HEK293 (cell line): ENCODE measurements around the gene AP5S1.

ENCODE experiments used
- ELK4 ChIP-seq: IDR thresholded peaks from 2 replicates; pipeline ENCODE4 v1.6.1; 2011; ENCODE audit warnings: mild to moderate bottlenecking, low read depth, low read length, borderline replicate concordance
- GLIS1 ChIP-seq: fragments of 450-650 bp; formaldehyde crosslinking; IDR thresholded peaks from 2 replicates; pipeline ENCODE4 v1.5.1; 2016; ENCODE audit warnings: missing biosample characterization, missing genetic modification characterization
- KLF9 ChIP-seq: fragments of 450-650 bp; formaldehyde crosslinking; IDR thresholded peaks from 2 replicates; pipeline ENCODE4 v1.5.1; 2016; ENCODE audit warnings: missing biosample characterization, missing genetic modification characterization, low read depth
- MYNN ChIP-seq: fragments of 450-650 bp; formaldehyde crosslinking; IDR thresholded peaks from 2 replicates; pipeline ENCODE4 v1.5.1; 2016; ENCODE audit warnings: missing biosample characterization, missing genetic modification characterization, borderline replicate concordance
- PRDM1 ChIP-seq: fragments of 450-650 bp; formaldehyde crosslinking; IDR thresholded peaks from 2 replicates; pipeline ENCODE4; 2016; ENCODE audit warnings: missing biosample characterization, missing genetic modification characterization
- SCRT2 ChIP-seq: fragments of 450-650 bp; formaldehyde crosslinking; IDR thresholded peaks from 2 replicates; pipeline ENCODE4 v1.5.1; 2016; ENCODE audit warnings: missing biosample characterization, missing genetic modification characterization
- TRIM28 ChIP-seq: IDR thresholded peaks from 2 replicates; pipeline ENCODE4 v1.6.1; 2011; ENCODE audit warnings: low read length, control low read depth, borderline replicate concordance
- YY1 ChIP-seq: fragments of 450-650 bp; formaldehyde crosslinking; IDR thresholded peaks from 2 replicates; pipeline ENCODE4 v1.5.1; 2018; ENCODE audit warnings: missing biosample characterization, missing genetic modification characterization
- ZBTB48 ChIP-seq: fragments of 450-650 bp; formaldehyde crosslinking; IDR thresholded peaks from 2 replicates; pipeline ENCODE4 v1.5.1; 2016; ENCODE audit warnings: missing biosample characterization, missing genetic modification characterization
- ZFHX2 ChIP-seq: fragments of 450-650 bp; formaldehyde crosslinking; conservative IDR thresholded peaks from 2 replicates; pipeline ENCODE4 v1.5.1; 2016; ENCODE audit warnings: missing biosample characterization, missing genetic modification characterization
- ZIC2 ChIP-seq: fragments of 450-650 bp; formaldehyde crosslinking; IDR thresholded peaks from 2 replicates; pipeline ENCODE4 v1.5.1; 2016; ENCODE audit warnings: missing biosample characterization, missing genetic modification characterization
- ZNF10 ChIP-seq: fragments of 450-650 bp; formaldehyde crosslinking; IDR thresholded peaks from 2 replicates; pipeline ENCODE4 v1.5.1; 2017; ENCODE audit warnings: missing biosample characterization, missing genetic modification characterization
- ZNF133 ChIP-seq: fragments of 450-650 bp; formaldehyde crosslinking; IDR thresholded peaks from 2 replicates; pipeline ENCODE4 v1.5.1; 2016; ENCODE audit warnings: missing biosample characterization, missing genetic modification characterization
- ZNF146 ChIP-seq: fragments of 450-650 bp; formaldehyde crosslinking; IDR thresholded peaks from 2 replicates; pipeline ENCODE4 v1.5.1; 2016; ENCODE audit warnings: missing biosample characterization, missing genetic modification characterization
- ZNF157 ChIP-seq: fragments of 450-650 bp; formaldehyde crosslinking; IDR thresholded peaks from 2 replicates; pipeline ENCODE4 v1.5.1; 2016; ENCODE audit warnings: missing biosample characterization, missing genetic modification characterization
- ZNF248 ChIP-seq: fragments of 450-650 bp; formaldehyde crosslinking; IDR thresholded peaks from 2 replicates; pipeline ENCODE4 v1.5.1; 2017; ENCODE audit warnings: missing biosample characterization, missing genetic modification characterization
- ZNF302 ChIP-seq: fragments of 450-650 bp; formaldehyde crosslinking; IDR thresholded peaks from 2 replicates; pipeline ENCODE4 v1.5.1; 2016; ENCODE audit warnings: missing biosample characterization, missing genetic modification characterization, low read depth
- ZNF341 ChIP-seq: fragments of 450-650 bp; formaldehyde crosslinking; IDR thresholded peaks from 2 replicates; pipeline ENCODE4; 2016; ENCODE audit warnings: low read depth, missing biosample characterization, missing genetic modification characterization
- ZNF350 ChIP-seq: fragments of 450-650 bp; formaldehyde crosslinking; IDR thresholded peaks from 2 replicates; pipeline ENCODE4 v1.5.0; 2017; ENCODE audit warnings: missing biosample characterization, mild to moderate bottlenecking, missing genetic modification characterization
- ZNF416 ChIP-seq: fragments of 450-650 bp; formaldehyde crosslinking; IDR thresholded peaks from 2 replicates; pipeline ENCODE4 v1.5.1; 2016; ENCODE audit warnings: missing biosample characterization, missing genetic modification characterization
- ZNF433 ChIP-seq: fragments of 450-650 bp; formaldehyde crosslinking; IDR thresholded peaks from 2 replicates; pipeline ENCODE4 v1.5.1; 2016; ENCODE audit warnings: missing biosample characterization, missing genetic modification characterization, low read depth
- ZNF518A ChIP-seq: fragments of 450-650 bp; formaldehyde crosslinking; conservative IDR thresholded peaks from 2 replicates; pipeline ENCODE4 v1.5.1; 2016; ENCODE audit warnings: low read depth, missing biosample characterization, missing genetic modification characterization
- ZNF549 ChIP-seq: fragments of 450-650 bp; IDR thresholded peaks from 2 replicates; pipeline ENCODE4 v1.5.1; 2018; ENCODE audit warnings: missing biosample characterization, missing genetic modification characterization, mild to moderate bottlenecking, inconsistent platforms, moderate library complexity
- ZNF558 ChIP-seq: fragments of 450-650 bp; formaldehyde crosslinking; IDR thresholded peaks from 2 replicates; pipeline ENCODE4 v1.5.1; 2016; ENCODE audit warnings: missing biosample characterization, missing genetic modification characterization
- ZNF560 ChIP-seq: fragments of 450-650 bp; formaldehyde crosslinking; IDR thresholded peaks from 2 replicates; pipeline ENCODE4 v1.5.1; 2017; ENCODE audit warnings: missing biosample characterization, missing genetic modification characterization, borderline replicate concordance
- ZNF580 ChIP-seq: fragments of 450-650 bp; formaldehyde crosslinking; IDR thresholded peaks from 2 replicates; pipeline ENCODE4 v1.5.1; 2016; ENCODE audit warnings: missing biosample characterization, missing genetic modification characterization
- ZNF610 ChIP-seq: fragments of 450-650 bp; formaldehyde crosslinking; IDR thresholded peaks from 2 replicates; pipeline ENCODE4 v1.5.1; 2016; ENCODE audit warnings: missing biosample characterization, missing genetic modification characterization, borderline replicate concordance
- ZNF624 ChIP-seq: fragments of 450-650 bp; formaldehyde crosslinking; IDR thresholded peaks from 2 replicates; pipeline ENCODE4 v1.5.1; 2017; ENCODE audit warnings: missing biosample characterization, missing genetic modification characterization
- ZNF654 ChIP-seq: fragments of 450-650 bp; formaldehyde crosslinking; IDR thresholded peaks from 2 replicates; pipeline ENCODE4 v1.5.1; 2016; ENCODE audit warnings: low read depth, missing biosample characterization, missing genetic modification characterization
- ZNF677 ChIP-seq: fragments of 450-650 bp; IDR thresholded peaks from 2 replicates; pipeline ENCODE4 v1.5.0; 2018; ENCODE audit warnings: missing biosample characterization, mild to moderate bottlenecking, missing genetic modification characterization, moderate library complexity
- ZNF701 ChIP-seq: fragments of 450-650 bp; formaldehyde crosslinking; IDR thresholded peaks from 2 replicates; pipeline ENCODE4 v1.5.1; 2016; ENCODE audit warnings: missing biosample characterization, missing genetic modification characterization
- ZNF704 ChIP-seq: fragments of 450-650 bp; formaldehyde crosslinking; IDR thresholded peaks from 2 replicates; pipeline ENCODE4 v1.5.1; 2016; ENCODE audit warnings: missing biosample characterization, missing genetic modification characterization
- ZNF785 ChIP-seq: fragments of 450-650 bp; formaldehyde crosslinking; IDR thresholded peaks from 2 replicates; pipeline ENCODE4 v1.5.1; 2016; ENCODE audit warnings: missing biosample characterization, missing genetic modification characterization
- ZNF792 ChIP-seq: fragments of 450-650 bp; formaldehyde crosslinking; IDR thresholded peaks from 2 replicates; pipeline ENCODE4 v1.5.1; 2016; ENCODE audit warnings: missing biosample characterization, missing genetic modification characterization

The AP5S1 gene

GRCh38 chr20:3813848-3814581 is 6.3 kb upstream of the AP5S1 start (continued):
- TF ChIP-seq ZNF416 (tag by site-specific recombination) (no peak), ZNF792 (tag by site-specific recombination) (no peak), ZNF10 (tag by site-specific recombination) (no peak), ZNF580 (tag by site-specific recombination) (0 out of 2 replicates have a peak, but pooled peaks have one; percentile 41), ZNF248 (no peak), MYNN (tag by site-specific recombination) (no peak), ZNF704 (tag by site-specific recombination) (no peak), GLIS1 (tag by site-specific recombination) (no peak), ZNF302 (no peak), ZFHX2 (peak; percentile 57), ZNF341 (peak; percentile 52; the same call in 1 of the 2 replicates), ZNF701 (no peak), ZNF146 (tag by site-specific recombination) (no peak), ZNF558 (tag by site-specific recombination) (peak; percentile 87), ZNF654 (peak; percentile 47), TRIM28 (no peak), YY1 (tag by site-specific recombination) (no peak), ZNF350 (tag by site-specific recombination) (no peak), ZNF433 (tag by site-specific recombination) (peak; percentile 94), ZNF518A (tag by site-specific recombination) (peak; percentile 96), ELK4 (no peak), ZNF677 (tag by site-specific recombination) (no peak), ZNF133 (tag by site-specific recombination) (no peak), KLF9 (tag by site-specific recombination) (no peak), SCRT2 (tag by site-specific recombination) (no peak), ZNF785 (no peak), ZNF157 (tag by site-specific recombination) (no peak), ZNF560 (tag by site-specific recombination) (no peak), ZNF624 (tag by site-specific recombination) (no peak), ZNF610 (tag by site-specific recombination) (no peak), ZIC2 (tag by site-specific recombination) (no peak), ZBTB48 (tag by site-specific recombination) (no peak), PRDM1 (tag by site-specific recombination) (no peak), ZNF549 (no peak)
